GM12874 (cell line): ENCODE measurements around the gene SMYD3.

ENCODE experiments used
- TF ChIP-seq, protein P1 (sequence below): IDR thresholded peaks from 2 replicates; pipeline ENCODE4 v1.5.1; 2011; ENCODE audit warnings: low read depth, mild to moderate bottlenecking, control low read depth, low read length, moderate library complexity; ENCODE audit not compliant: insufficient read depth

Gene SMYD3

DNA sequence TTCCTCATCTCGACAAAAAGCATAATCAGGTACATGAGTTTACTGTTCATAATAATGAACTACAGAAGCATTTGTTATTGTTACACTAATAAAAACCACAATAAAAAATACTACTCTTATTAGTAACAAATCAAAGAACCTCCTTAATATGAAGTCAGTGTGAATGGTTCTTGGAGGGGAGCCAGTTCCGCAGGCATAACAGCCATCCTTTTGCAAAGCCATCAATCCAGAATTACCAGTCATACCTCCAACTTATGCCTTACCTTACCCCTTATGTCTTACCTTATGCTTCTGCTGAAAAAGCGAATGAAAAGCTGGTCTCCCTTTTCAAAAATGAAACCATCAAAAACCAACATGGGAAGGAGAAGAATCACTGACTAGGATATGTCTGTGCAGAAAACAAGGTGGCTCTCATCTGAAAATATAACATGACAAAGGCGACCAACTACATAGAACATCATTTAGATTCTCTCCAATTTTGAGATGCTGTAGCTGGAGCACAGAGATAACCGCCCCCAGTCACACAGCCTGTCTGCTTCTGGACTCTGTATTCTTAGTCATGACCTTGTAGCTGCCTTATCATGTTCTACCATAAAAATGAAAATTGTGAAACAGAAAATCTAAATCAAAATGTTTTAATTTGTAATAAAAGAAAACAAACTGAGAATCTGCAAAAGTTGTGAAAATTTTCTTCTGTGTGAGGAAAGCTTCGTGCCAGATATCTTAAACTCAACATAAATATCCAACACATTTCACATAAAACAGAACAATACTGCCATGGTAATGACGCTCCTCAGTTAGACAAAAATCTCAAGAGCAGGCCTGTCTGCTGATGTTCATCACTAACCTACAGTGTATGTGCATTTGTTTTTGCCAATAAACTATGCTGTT is 438.2 kb downstream of the SMYD3 start:
- TF ChIP-seq, protein P1, sequence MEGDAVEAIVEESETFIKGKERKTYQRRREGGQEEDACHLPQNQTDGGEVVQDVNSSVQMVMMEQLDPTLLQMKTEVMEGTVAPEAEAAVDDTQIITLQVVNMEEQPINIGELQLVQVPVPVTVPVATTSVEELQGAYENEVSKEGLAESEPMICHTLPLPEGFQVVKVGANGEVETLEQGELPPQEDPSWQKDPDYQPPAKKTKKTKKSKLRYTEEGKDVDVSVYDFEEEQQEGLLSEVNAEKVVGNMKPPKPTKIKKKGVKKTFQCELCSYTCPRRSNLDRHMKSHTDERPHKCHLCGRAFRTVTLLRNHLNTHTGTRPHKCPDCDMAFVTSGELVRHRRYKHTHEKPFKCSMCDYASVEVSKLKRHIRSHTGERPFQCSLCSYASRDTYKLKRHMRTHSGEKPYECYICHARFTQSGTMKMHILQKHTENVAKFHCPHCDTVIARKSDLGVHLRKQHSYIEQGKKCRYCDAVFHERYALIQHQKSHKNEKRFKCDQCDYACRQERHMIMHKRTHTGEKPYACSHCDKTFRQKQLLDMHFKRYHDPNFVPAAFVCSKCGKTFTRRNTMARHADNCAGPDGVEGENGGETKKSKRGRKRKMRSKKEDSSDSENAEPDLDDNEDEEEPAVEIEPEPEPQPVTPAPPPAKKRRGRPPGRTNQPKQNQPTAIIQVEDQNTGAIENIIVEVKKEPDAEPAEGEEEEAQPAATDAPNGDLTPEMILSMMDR: no peak

DNA sequence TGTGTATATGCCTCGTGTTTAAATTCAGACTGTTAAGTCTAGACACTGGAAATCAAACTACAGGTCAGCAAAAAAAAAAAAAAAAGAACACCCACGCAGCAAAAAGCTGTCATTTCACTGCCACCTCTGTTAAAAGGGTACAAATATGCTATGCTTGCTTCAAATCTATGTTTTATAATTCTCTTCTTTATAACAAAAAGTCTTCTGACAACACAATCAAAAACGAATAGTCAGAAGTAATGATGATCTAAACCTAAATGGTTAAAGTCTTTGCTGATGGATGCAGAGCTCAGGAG is 438.9 kb downstream of the SMYD3 start:
- TF ChIP-seq, protein P1: no peak

DNA sequence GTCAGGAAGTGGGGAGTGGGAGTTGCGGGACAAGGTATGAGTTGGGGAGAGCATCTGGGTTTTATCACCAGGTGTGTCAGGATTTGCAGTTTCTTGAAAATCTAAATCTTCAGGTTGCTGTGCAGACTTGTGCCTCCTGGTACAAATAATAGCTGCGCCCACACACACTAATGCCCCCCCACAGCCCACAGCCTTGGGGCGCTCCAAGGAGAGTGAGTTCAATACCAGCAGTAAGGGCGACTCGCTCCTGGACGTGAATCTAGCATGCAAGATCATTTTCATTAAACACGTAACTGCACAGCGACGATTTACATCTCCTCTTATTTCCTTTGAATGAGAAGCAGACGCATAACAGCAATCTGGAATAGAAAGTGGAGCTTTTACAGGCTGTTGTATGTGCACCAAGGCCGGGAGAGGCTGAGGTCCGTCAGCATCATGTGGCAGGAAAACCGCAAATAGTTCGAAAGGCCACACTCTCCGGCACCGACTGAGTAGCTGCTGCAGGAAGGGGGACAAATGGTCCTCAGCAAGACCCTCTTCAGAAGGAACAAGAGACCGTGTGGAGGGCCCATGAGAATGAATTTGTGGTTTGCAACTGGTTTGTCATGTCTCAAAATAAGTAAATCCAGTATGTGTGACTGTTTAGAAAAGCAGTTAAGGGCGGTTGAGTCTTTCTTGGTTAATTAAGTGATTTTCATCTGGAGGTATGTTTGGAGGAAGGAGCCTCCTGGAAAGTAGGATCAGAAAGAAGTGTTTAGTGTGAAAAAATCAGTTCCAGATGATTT is 439.5 kb downstream of the SMYD3 start:
- TF ChIP-seq, protein P1: no peak

DNA sequence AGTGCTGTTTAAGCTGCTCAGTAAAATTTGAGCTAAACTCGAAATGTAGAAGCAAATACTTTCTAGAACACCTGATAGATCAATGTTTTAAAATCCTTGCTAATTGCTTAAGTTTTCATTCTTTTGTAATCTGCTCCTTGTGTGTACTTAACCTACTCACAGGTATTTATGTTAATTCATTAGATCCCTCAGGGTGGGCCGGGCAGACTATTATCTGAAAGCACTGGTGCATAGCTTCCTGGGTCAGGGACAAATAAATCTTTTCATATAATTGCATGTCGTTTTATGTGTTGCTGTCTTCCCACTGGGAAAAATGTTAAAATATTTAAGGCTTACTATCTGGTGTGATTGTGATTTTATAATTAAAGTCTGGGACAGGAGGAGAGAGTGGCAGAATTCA is 440.5 kb downstream of the SMYD3 start:
- TF ChIP-seq, protein P1: no peak

DNA sequence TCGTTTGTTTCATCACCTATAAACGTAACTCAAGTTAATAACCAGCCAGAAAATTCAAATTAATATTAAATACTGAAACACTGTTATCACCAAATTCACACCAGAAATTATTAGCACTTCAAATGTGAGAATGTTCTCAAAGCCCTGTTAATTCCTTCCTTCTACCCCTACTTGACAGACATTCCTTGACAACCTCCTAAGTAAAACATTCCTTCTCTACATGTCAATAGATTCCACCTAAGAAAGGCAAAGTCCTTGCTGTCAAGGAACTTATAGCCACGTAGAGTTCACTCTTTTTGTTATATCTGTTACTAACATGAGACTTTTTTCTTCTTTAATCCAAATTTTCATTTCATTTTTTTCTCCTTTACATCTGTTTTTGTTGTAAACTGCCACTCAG is 441.5 kb downstream of the SMYD3 start:
- TF ChIP-seq, protein P1: no peak

DNA sequence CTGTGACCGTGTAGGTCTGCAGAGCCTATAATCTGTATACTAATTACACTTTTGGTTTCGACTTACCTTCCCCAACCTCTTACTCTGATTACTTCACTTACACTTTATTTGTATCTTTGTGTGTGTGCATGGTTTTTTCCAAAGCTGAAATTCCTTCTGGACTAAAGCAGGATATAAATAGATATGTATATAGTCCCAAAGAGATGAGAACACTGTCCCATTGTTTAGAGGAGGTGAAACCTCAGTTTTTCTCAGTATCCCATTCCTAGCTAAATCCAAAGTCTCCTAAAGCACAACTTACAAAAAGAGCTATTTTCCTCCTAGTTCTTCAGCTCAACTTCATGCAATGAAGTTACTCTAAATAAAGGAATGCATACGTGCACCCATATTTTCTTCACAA is 442.2 kb downstream of the SMYD3 start:
- TF ChIP-seq, protein P1: no peak

DNA sequence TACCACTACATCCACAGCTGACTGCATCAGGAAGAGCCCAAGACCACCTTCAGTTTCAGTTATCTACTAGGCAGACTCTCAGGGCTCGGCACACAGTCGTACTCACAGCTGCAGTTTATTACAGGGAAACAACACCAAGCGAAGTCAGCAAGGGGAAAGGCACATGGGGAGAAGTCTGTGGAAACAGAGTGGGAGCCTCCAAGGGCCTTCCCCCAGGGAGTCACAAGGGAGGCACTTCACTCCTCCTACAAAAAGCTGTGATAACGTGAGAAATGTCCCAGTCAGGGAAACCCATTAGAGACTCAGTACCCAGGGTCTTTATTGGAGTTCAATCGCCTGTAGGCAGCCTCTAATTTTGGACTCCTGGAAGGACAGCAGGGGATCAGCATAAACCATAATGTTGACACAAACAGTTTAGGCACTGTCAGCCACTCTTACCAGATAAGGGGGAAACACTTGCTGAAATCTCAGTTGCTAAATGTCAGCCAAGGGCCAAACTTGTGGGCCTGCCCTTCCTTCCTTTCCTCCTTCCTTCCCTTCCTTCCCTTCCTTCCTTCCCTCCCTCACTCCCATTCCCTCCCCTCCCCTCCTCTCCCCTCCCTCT is 444.0 kb downstream of the SMYD3 start:
- TF ChIP-seq, protein P1: no peak
